NCI-H1436 treated with DMSO at 0.1 percent for 48 hours (cell line): ENCODE data around the gene GPATCH3.
A peak's percentile ranks its signal among the peaks of the same experiment; 100 is the strongest.
"Not testable (repeated sequence)": the region's sequence is repeated elsewhere in the genome, so short reads cannot be mapped to it uniquely, and the experiment has no call there.

Source experiments
- DNase-seq: peaks from one replicate; lab custom pipeline; 2025; lab: John Stamatoyannopoulos, UW

GPATCH3 gene

DNA sequence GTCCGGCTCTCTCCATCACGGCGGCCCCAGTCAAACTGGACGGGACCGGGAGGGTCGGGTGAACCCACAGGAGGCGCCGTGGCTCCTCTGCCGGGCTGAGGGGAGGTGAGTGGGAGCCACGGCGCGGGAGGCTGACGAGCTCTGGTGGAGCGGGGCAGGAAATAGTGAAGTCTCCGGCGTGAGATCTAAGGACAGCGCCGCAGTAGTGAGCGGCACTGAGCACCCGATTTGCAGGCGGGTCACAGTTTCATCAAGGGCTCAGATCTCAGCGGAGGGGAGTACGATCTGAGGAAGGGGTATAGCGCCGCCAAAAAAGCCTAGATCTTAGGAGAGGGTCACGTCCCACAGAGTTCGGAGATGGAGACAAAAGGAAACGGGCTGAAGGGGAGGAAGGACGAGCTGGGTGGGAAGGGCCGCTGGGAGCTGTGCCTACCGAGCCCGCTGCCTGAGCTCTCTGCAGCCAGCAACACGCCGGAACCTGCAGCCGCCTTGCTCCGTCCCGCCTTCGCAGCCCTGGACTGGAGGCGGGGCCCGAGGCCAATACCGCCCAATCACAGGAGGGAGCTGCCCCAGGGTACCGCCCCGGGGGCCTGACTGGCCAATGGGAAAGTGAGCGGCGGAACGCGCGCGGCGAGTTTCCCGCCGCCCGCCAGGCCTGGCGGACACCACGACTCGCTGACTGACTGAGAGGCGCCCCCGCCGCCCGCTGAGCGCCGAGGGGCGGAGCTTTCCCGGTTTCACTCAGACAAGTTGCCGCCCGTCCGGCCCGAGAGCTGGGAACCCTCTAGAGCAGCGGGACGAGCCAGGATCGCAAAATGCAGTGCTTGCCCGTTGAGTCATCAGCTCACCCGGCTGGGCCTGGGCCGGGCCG is 35.4 kb downstream of the GPATCH3 start:
- DNase-seq: peak; percentile 95

DNA sequence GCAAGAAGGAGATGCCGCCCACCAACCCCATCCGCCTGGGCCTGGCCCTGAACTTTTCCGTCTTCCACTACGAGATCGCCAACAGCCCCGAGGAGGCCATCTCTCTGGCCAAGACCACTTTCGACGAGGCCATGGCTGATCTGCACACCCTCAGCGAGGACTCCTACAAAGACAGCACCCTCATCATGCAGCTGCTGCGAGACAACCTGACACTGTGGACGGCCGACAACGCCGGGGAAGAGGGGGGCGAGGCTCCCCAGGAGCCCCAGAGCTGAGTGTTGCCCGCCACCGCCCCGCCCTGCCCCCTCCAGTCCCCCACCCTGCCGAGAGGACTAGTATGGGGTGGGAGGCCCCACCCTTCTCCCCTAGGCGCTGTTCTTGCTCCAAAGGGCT is 36.6 kb downstream of the GPATCH3 start:
- DNase-seq: no peak

DNA sequence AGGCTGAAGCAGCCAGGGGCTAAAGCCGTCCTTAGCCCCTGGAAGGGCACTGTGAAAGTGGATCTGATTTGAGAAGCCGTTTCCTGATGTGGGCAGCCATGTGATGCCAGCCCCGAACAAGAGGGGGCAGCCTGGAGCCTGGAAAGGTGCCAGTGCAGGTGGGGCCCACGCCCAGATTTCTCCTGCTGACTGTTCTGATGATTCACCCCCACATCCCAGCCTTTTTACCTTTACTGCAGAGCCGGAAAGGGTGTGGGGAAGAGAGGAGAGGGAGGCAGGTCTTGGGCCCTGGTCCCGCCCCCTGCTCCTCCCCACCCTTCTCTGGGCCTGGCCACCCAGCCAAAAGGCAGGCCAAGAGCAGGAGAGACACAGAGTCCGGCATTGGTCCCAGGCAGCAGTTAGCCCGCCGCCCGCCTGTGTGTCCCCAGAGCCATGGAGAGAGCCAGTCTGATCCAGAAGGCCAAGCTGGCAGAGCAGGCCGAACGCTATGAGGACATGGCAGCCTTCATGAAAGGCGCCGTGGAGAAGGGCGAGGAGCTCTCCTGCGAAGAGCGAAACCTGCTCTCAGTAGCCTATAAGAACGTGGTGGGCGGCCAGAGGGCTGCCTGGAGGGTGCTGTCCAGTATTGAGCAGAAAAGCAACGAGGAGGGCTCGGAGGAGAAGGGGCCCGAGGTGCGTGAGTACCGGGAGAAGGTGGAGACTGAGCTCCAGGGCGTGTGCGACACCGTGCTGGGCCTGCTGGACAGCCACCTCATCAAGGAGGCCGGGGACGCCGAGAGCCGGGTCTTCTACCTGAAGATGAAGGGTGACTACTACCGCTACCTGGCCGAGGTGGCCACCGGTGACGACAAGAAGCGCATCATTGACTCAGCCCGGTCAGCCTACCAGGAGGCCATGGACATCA is 37.2 kb downstream of the GPATCH3 start, which contains the start of gene SFN:
Gene SFN (plus strand): TSS at position 369 of the 904 bp plus-strand sequence. CDS start 64 bp downstream, at position 433.
- peak; percentile 91 for DNase-seq

DNA sequence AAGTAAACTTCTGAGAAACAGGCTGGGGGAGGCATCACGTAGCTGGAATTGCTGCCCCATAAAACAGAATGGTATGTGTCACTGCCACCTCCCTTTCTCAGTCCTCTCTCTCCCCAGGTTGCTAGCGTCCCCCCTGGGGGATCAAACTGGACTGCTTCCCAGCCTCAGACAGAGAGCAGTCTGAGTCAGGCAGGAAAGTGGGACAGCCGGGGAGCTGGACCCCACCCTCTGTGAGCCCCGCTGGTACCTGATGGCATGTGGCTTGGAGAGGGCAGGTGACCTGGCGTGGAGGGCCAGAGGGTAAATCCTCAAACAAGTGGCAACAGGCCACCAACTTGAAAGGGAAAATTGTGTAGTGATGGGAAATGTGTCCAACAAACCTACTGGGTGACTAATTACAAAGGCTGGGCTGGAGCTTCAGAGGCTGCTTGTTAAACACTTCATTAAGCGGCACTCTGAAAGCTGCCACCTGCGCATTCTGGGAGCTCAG is 38.3 kb downstream of the GPATCH3 start:
- DNase-seq: peak; percentile 48

DNA sequence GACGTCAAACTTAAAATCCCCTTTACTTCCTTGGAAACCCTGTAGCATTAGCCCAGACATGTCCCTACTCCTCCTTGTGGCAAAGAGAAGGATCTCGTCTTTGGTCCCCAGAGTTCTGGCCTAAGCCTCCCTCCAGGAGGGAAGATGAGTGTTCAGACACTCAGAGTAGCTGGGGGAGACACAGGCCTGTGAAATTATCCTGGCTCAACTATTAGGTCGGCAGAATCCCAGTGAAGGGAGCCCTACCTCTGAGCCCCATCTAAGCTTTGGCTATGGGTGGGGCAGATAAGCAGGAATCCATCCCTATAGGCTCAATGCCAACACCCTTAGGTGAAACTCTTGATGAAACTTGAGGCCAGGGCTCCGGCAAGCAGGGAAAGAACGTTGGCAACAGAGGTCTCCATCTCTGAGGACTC is 39.0 kb downstream of the GPATCH3 start:
- no peak for DNase-seq

DNA sequence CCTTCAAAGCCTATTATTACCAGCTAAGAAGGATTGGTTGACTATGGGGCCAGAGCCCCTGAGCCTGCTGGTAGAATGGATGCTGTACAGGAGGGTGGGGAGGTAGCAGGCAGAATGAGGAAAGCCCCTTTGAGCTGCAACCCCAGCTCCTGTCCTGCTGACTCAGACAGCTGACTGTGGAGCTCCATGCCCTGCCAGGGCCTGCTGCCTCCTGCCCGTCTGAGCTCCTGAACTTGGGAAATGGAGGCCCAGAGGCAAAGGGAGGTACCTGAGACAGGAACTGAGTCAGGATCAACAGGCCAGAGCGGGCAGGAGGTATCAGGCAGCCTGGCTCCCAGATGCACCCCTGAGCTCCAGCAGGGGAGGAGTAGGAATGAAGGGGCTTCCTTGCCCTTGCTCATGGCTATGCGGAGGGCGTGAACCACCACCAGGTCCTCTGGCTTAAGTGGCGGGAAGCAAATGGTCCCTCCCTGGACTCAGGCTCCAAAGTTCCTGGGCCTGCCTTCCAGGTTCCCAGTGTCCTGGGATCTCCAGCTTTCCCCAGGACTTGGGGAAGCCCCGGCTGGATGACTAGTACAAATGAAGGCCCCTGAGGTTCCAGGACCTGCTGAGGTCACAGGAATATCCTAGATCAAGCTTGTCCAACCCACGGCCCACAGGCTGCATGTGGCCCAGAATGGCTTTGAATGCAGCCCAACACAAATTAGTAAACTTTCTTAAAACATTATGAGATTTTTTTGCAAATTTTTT is 41.2 kb downstream of the GPATCH3 start:
- DNase-seq: no peak

DNA sequence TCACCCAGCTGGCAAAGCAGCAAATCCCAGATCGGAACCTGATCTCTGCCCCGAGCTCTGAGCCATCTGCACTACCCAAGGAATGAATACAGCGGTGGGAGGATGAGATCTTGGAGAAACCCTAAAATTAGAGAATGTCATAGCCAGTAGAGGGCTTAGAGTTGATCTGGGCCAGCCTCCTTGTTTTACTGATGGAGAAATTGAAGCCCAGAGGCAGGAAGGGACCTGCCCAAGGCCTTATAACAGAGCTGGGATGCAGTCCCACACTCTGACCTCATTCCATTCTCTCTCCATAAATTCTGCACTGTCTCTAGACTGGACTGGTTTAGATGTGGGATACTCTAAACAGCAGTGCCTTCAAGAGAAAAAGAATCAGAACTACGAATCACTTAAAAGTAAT is 42.1 kb downstream of the GPATCH3 start:
- no peak for DNase-seq

DNA sequence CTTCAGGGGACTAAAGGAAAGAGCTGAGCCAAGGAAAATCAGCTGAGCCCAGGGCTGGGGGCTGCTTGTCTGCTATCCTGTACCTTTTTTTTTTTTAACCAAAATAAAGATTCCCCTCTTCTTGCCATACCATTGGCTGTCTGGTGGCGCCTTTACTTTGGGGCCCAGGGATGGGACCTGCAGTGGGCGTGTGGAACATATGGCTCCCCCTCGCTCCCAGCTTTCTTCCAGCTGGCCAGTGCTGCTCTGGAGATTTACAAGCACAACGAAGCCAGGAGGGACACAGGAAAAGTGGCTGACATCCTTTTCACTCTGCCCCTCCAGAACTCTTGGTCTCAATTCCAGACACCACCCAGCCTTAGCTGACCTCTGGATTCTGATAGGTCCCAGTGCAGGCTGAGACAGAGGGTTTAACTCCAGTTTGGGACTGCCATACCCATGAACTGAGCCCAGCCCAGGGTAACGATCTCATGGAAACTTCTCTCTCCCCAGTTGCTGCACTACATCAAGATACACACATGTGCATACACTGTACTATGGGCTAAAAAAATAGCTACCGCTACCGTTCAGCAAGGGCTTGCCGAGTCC is 42.7 kb downstream of the GPATCH3 start:
- no peak for DNase-seq

DNA sequence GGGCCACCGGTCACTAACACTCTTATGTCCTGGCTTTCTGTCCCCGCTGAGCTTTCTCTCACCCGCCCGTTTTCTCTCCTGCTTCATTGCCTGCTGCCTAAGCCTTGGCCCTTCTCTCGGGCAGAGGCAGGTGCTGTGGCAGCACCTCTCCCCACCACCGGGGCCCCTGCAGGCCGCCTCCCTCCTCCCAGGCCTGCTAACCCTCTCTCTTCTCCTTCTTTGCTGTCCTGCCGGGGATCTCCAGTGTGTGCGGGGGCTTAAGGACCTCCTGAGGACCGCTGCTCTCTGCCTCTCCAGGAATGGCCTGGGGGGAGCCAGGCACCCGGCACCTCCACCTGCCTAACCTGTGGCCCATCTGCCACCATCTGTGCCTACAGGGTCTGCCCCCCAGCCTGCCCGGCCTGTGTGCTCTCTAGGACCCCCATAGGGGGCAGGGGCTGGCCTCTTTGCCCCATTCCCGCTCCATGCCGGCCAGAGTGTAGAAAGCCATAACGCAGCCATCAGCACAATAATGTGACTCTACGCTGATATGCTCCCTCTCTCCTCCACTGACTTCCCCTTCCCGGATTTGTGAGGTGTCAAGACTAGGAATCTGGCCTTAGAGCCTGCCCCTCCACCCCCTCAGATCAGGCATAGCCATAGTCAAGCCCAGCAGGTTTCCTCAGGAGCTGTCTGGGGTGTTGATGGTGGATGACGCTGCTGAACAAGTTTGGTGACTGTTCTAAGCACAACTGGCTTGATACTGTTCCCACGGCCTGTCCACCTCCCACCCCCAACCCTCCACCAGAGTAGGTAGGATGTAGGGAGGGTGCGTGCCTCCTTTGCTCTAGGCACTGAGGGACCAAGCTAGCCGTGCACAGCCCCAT is 43.4 kb downstream of the GPATCH3 start:
- DNase-seq: no peak

DNA sequence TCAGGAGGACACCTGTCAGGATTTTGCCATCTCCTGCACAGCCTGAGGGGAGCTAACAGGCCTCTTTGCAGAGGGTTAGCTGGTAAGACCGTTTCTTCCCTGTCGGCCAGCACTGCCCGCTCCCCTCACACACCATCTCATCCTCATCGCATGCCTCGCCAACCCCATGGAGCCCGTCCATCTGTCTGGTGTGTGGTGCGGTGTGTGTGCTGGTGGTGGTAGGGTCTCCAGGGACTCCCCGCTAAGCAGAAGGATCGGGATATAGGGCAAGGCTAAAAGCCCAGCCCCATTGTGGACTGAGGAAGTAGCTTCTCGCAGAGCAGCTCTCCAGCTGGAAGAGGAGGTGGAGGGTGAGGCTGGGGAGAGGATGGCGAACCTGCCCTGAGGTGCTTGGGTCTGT is 44.1 kb downstream of the GPATCH3 start:
- DNase-seq: no peak

DNA sequence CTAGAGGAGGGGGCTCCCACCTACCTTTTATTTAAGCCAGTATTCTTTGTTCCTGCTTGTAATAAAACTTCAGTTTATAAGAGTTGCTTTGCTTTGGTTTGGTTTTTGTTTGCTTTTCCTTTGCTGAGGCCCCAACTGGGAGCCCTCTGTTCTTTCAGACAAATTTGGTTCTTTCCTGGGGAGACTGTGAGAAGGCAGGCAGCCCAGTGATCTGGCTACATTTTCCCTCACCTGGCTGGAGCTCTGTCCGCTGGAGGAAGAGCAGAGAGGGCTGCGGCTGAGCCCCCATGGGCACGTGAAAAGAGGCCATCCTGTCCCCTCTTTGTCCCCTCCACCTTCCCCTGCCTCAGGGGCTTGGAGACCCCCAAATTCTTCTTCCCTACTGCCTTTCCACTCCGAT is 44.6 kb downstream of the GPATCH3 start:
- no peak for DNase-seq

DNA sequence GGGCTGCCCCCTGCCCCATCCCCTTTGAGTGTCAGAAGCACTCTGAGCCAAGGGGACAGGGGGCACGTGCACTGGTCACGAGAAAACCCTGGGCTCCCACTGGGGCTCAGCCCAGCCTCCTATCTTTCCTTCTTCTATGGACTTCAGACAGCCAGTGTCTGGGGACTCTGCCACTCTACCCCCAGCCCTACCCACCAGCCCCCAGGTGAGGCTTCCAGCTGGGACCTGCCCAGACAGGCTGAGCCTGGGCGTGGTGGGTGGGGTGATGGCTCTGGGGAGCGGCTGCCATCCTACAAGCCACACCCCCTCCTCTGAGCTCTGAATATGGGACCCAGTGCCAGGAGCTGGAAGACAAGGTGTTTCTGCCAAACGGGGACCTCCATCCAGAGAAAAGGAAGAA is 45.4 kb downstream of the GPATCH3 start:
- no peak for DNase-seq

DNA sequence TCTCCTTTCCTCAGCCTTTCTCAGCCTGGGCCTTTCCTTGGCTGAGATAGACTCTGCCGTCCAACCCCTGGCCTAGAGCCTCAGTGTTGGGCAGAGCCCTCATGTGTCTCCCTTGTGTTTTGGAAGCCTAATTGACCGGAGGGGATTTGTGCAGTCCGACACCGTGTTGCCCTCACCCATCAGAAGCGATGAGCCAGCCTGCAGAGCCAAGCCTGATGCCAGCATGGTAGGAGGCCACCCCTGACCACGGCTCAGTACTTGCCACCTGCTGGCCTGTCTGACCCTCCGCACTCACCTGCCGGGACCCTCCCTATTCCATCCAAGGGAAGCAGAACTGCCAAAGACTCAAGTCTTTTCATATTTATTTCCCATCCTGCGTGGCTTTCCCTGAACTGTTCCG is 46.7 kb downstream of the GPATCH3 start:
- no peak for DNase-seq

DNA sequence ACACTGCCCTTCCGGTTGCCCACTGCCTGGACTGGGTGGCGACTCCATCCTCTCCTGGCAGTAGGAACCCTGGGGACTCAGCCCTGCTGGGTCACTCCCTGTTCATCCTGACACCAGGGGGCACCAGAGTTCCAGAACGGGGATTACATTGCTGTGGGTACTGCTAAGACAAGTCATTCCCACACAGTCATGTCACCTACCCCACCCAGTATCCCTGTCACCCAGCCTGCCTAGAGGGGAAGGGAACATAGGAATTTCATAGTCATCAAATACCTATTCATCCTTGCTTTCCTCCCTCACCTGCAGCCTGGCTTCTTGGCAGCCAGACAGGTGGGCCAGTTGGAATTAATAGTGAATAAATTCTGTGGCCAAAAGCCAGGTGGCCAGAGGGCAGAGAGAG is 47.1 kb downstream of the GPATCH3 start:
- no peak for DNase-seq

DNA sequence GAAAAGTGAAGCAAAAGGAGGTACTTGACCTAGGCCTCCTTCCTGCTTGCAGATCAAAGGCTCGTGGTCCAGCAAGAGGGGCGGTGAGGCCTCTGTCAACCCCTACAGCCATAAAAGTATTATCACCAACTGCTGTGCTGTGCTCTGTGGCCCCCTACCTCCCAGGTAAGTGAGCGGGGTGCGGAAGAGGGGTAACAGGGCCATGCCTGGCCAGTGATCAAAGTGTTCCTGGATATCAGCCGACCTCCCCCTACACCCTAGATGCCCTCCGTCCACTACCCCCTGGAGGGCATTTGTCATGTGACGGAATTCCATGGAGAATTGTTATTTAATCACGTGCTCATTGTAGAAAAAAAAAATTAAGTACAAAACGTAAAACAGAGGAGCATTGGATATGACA is 47.6 kb downstream of the GPATCH3 start:
- no peak for DNase-seq

DNA sequence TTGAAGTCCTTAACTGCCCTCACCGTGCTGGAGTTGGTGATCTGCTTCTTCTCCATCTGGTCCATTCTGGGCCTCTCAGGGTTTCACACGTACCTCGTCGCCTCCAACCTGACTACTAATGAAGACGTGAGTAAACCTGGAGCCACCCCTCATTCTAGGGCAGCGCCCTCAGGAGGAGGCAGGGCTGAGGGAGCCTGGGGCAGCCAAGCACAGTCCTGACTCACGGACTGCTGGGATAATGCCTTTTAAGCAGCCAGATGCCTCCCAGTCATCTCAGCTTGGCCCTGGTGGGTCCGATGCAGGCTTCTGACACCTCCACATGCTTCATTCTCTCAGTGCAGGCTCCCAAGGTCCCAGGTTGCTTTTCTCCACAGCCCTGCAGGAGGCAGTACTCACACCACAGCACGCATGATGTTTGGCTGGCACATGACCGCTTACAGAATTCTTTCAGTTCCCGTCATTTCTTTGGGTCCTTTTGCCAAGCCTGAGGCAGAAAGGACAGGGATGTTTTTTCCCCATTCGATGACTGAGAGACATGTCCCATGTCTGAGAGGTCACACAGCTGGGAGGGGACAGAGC is 49.1 kb downstream of the GPATCH3 start:
- DNase-seq: no peak

DNA sequence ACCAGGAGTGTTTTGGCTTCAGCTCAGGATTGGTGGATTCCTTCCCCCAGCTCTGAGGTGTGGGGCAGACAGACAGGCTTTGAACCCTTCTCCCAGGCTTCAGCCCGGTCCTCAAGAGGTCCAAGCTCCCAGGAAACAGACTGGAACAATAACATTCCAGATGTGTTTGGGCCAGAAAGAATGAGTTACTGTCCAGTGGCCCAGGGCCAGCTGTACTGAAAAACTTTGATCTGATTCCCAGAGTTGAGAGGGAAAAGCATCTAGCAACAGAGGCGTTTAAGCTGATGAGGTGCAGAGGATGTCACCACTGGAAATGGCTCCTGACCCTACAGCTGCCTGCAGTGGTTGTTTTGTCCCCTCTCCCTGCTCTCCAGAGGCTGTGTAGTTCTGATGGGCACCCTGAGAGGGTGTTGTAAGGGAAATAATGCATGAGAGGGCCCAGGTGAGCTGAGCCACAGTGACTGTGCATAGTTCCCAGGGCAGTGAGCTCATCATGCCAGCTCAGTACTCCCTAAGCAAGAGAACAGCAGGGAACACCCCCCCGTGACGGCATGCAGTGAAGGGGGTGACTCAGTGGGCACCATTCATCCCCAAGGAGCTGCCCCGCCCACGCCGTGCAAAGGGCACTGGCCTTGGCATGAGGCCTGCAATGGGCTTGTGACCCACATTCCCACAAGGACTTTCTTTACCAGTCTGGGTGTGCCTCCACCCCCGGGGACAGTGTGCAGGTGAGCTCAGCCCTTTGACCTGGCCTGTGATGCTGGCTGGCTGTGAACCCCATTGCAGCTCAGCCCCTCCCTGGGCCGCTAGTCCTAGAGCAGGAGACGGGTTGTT is 51.1 kb downstream of the GPATCH3 start:
- no peak for DNase-seq

DNA sequence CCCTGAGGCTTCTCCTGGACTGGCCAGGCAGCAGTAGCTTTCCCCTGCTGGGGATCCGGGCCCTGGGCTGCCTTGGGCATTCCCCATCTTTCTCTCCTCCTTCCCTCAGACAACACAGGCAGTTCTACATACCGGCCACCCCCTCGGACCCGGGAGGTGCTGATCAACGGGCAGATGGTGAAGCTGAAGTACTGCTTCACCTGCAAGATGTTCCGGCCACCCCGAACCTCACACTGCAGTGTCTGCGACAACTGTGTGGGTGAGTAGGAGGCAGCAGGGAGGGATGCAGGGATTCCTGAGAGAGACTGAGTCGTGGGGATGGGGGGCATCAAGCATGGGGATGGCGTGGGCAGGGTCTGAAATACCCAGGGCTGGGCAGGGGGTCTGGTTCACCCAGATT is 51.8 kb downstream of the GPATCH3 start:
- no peak for DNase-seq

DNA sequence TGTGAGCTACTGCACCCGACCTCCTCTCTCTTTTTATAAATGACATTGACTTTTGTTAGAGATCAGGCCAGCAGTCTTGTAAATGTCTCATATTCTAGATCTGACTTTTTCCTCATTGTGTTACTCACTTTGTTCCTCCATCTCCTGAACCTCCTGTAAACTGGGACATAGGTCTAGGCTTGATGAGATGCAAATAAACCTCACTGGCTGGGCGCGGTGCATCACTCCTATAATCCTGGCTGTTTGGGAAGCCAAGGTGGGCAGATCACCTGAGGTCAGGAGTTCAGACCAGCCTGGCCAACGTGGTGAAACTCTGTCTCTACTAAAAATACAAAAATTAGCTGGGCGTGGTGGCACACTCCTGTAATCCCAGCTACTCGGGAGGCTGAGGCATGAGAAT is 52.4 kb downstream of the GPATCH3 start:
- not testable (repeated sequence) for DNase-seq
